ENCODE results near the gene RNF31. TPM values are rescaled to one million over a fixed set of nuclear protein-coding genes. Genes with fewer than 3 reads are reported as not detected.

The RNF31 gene
- total and polyA plus RNA-seq, 2 of the 13 experiments (the other 11 are each of a cell fraction or from before 2014, with no cell fraction given) = 48.2 to 86.8 TPM

- TF ChIP-seq HMGXB4 (CRISPR knock-in tag; IDR thresholded peaks at IDR 0.05; ENCODE audit: borderline replicate concordance in 1 of 2, low read depth in 1 of 2) (no peak; a peak in 1 of 4 replicates), ATF1 (CRISPR knock-in tag; IDR thresholded peaks at IDR 0.05) (no peak), ZNF768 (CRISPR knock-in tag; IDR thresholded peaks at IDR 0.05) (no peak), TAF15 (IDR thresholded peaks at IDR 0.05; ENCODE audit: low read depth, low read length, poor library complexity, severe bottlenecking) (no peak), ZNF232 (CRISPR knock-in tag; IDR thresholded peaks at IDR 0.05; ENCODE audit: borderline replicate concordance) (no peak), GATAD2A (CRISPR knock-in tag; IDR thresholded peaks at IDR 0.05) (no peak), ZNF101 (CRISPR knock-in tag; IDR thresholded peaks at IDR 0.05; ENCODE audit: borderline replicate concordance, low read depth) (no peak), KMT2A (CRISPR knock-in tag; IDR thresholded peaks at IDR 0.05) (no peak; the same call in 1 of the 2 replicates), JDP2 (CRISPR knock-in tag; IDR thresholded peaks at IDR 0.05; ENCODE audit: borderline replicate concordance) (no peak), MBNL3 (CRISPR knock-in tag; conservative IDR thresholded peaks at IDR 0.05) (no peak), HNF1B (CRISPR knock-in tag; IDR thresholded peaks at IDR 0.05) (no peak), DMTF1 (CRISPR knock-in tag; IDR thresholded peaks at IDR 0.05) (no peak), TOPORS (CRISPR knock-in tag; IDR thresholded peaks at IDR 0.05) (no peak), ZMAT5 (CRISPR knock-in tag; IDR thresholded peaks at IDR 0.05; ENCODE audit: borderline replicate concordance, low read depth) (no peak), CTCF (CRISPR knock-in tag; IDR thresholded peaks at IDR 0.05) (no peak), MED13 (CRISPR knock-in tag; IDR thresholded peaks at IDR 0.05) (no peak), RELA (CRISPR knock-in tag; IDR thresholded peaks at IDR 0.05) (no peak), MEIS1 (CRISPR knock-in tag; IDR thresholded peaks at IDR 0.05; ENCODE audit: borderline replicate concordance) (no peak)
- TF ChIP-seq, protein P1, sequence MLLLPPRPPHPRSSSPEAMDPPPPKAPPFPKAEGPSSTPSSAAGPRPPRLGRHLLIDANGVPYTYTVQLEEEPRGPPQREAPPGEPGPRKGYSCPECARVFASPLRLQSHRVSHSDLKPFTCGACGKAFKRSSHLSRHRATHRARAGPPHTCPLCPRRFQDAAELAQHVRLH (CRISPR knock-in tag; IDR thresholded peaks at IDR 0.05; ENCODE audit: borderline replicate concordance, low read depth) = no peak
- TF ChIP-seq, protein P2, sequence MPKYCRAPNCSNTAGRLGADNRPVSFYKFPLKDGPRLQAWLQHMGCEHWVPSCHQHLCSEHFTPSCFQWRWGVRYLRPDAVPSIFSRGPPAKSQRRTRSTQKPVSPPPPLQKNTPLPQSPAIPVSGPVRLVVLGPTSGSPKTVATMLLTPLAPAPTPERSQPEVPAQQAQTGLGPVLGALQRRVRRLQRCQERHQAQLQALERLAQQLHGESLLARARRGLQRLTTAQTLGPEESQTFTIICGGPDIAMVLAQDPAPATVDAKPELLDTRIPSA (CRISPR knock-in tag; IDR thresholded peaks at IDR 0.05; ENCODE audit: borderline replicate concordance) = no peak
Measured at GRCh38 chr14:24145690-24146452, 1.4 kb upstream of the RNF31 start (continued).

All from HepG2 (cell line).